Tongue (tissue), 3 donors: ENCODE measurements around the gene CCDC136. TPM values are rescaled to one million over a fixed set of nuclear protein-coding genes. Genes with fewer than 3 reads are reported as not detected.

ENCODE experiments used
- DNase-seq: peaks from one replicate; pipeline ENCODE4 v3.0.0-alpha.2; 2015
- small RNA-seq: library from RNA; depleted of rRNA; stranded (forward); fragments of <200 nt; gene quantifications from one replicate; pipeline ENCODE3, GENCODE V24; 2014; ENCODE audit warnings: low replicate concordance
- total RNA-seq: library from RNA; depleted of rRNA; stranded (reverse); fragments of >200 nt; gene quantifications from one replicate; pipeline ENCODE4 v1.2.3, GENCODE V29; 2014

The CCDC136 gene
- total RNA-seq, 1 donor from 2014 or later: 16.4 TPM

- peak; percentile 62 for DNase-seq
Measured at GRCh38 chr7:128863433-128863989, 71.7 kb downstream of the CCDC136 start.

DNA sequence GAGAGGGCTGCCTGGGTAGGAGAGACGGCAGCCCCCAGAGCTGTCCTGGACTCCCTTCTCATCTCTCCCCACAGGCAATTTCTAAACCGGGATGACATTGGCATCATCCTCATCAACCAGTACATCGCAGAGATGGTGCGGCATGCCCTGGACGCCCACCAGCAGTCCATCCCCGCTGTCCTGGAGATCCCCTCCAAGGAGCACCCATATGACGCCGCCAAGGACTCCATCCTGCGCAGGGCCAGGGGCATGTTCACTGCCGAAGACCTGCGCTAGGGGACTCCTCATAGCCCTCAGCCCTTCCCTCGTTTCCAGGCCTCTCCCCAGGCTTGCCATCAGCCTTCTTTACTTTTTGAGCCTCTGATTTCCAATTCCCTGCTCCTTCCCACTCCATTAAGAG is 73.5 kb downstream of the CCDC136 start:
- DNase-seq: no peak

DNA sequence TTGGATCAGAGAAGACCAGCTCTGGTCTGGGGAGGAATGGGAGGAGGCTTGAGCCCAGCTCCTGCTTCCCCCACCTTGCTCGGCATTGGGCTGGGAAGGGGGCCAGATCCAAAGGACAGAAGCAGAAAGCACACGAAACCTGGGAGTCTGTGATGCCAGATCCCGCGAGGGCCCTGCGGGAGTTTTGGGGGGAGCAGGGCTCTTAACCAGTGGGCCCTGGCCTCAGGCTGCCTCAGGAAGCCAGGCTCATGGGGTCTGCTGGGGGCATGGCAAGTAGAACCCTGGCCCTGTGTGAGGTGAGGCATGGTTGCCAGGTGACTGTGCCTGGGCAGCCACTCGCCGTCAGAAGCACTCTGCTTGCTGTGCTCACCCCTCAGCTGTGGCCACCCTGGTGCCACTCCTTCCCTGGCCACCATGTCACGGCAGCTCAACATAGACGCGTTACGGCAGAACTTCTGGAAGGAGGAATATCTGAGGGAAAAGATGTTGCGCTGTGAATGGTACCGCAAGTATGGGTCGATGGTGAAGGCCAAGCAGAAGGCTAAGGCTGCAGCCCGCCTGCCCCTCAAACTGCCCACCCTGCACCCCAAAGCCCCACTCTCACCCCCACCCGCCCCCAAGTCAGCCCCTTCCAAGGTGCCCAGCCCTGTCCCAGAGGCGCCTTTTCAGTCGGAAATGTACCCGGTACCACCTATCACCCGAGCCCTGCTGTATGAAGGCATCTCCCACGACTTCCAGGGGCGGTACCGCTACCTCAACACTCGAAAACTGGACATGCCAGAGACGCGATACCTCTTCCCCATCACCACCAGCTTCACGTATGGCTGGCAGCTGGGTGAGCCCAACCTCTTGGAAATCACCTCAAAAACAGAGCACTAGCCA is 74.5 kb downstream of the CCDC136 start:
- DNase-seq: no peak

DNA sequence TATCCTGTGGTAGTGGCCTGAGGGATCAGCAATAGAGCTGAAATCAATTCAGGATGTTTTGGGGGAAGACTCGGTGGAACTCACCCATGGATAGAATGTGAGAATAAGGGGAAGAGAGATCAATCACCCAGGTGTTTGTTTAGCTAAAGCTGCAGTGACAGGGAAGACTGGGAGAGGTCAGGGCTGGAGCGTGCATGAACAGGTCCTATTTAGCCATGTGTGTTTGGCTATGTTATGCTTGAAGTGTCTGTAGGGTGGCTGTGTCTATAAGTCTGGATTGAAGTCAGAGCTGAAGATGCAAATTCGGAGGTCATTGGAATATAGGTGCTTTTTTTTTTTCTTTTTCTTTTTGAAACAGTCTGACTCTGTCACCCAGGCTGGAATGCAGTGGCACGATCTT is 75.5 kb downstream of the CCDC136 start:
- no peak for DNase-seq

DNA sequence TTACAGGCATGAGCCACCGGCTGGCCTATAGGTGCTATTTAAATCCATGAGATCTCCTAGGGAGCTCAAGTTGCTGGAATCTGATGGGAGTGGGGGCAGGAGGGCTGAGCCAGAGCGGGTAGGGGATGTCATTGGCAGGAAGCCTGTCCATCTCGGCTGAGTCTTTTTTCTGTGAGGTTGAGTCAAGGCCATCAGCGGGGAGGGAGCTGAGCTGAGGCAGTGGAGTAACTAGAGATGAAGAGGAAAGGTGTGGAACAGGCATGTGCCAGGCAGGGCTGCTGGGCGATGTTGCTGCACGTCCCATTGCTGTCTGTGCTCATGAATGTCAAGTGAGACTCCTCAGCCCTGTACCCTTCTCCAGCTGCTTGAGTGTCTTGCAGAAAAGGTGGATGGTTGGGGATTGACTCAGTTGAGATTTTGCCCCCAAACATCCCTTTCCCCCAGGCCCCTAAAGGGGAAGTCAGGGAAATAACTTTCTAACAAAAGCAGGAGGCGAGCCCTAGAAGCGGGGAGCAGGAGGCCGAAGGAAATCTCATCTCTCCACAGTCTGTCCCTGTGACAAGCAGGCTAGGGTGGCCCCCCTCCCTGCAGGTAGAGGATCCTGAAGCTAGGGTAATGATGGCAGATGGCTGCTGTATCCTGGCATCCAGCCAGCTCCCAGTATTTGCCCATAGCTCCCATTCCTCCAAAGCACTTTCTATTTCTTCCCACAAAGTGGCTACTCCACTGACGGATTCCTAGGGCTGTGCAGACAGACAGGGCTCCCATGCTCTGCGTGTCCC is 76.3 kb downstream of the CCDC136 start:
- DNase-seq: peak; percentile 71

- DNase-seq: no peak
Measured at GRCh38 chr7:128868624-128869137, 76.9 kb downstream of the CCDC136 start.

GRCh38 chr7:128869138-128869943 is 77.6 kb downstream of the CCDC136 start:
- DNase-seq: peak; percentile 68

- no peak for DNase-seq
Measured at GRCh38 chr7:128869944-128870285, 78.1 kb downstream of the CCDC136 start.

DNA sequence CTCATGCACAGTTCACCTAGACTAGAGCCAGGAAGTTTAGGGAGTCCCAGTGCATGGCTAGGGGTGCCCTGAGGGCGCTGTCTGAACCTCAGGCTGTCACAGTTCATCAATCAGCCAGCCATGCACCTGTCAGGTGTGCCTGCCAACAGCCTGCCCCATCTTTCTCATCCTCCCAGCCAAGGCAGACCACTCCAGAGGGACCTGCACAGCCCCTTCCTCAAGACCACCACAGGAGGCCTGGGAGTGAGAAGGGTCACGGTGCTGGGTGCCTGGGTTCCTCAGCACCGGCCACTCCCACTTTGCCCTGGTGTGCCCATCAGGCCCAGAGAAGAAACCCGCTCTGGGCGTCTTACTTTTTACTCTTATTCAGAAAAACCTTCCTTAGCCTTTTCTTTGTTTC is 79.3 kb downstream of the CCDC136 start:
- no peak for DNase-seq

Small RNA genes within 50 kb of the gene (small RNA-seq; reads per million reads assigned to genes)
- gene RN7SL81P: not detected

Other genes starting within 250 kb of the CCDC136 start
- 0.10 TPM for gene GARIN1A, start 119.7 kb upstream of the CCDC136 start, total RNA-seq
- gene CALU, start 52.6 kb upstream of the CCDC136 start, total RNA-seq: 261 TPM
- not detected for gene OPN1SW, start 16.2 kb upstream of the CCDC136 start, total RNA-seq
- 1,540 TPM for gene FLNC, start 38.4 kb downstream of the CCDC136 start, total RNA-seq
- 71.5 TPM for gene ATP6V1F, start 70.9 kb downstream of the CCDC136 start, total RNA-seq
- 0.72 TPM for gene KCP, start 118.7 kb downstream of the CCDC136 start, total RNA-seq
- gene IRF5, start 146.0 kb downstream of the CCDC136 start, total RNA-seq: 1.2 TPM